Heart right ventricle (tissue), 16 donors: Measurements from ENCODE around the gene ELF4. TPM values are rescaled to one million over a fixed set of nuclear protein-coding genes. Genes with fewer than 3 reads are reported as not detected.

Experiments
- ATAC-seq, 8 donors: fragments of 200-7000 bp; cut with Tn5 transposase; one replicate each; pipeline ENCODE4 v1.9.1; 2020; ENCODE audit warnings: mild to moderate bottlenecking in 8 of 8, moderate library complexity in 8 of 8, moderate number of reproducible peaks in 1 of 8
- DNase-seq, 2 donors: peaks; one replicate each; pipeline ENCODE4 v3.0.0-alpha.2; 2020
- H3K27ac ChIP-seq, 10 donors: fragments of 200-600 bp; sonication (generic) in 2 of 10; one replicate each; pipeline versions ENCODE4 v1.5.0 to v1.8.0; 2020 to 2022; ENCODE audit warnings: mild to moderate bottlenecking in 3 of 10
- H3K27me3 ChIP-seq, 7 donors: fragments of 200-600 bp; one replicate each; pipeline ENCODE4 v1.8.0; 2021 to 2022; ENCODE audit warnings: mild to moderate bottlenecking in 2 of 7
- H3K36me3 ChIP-seq, 9 donors: fragments of 200-600 bp; sonication (generic) in 1 of 9; one replicate each; pipeline versions ENCODE4 v1.5.0 to v1.8.0; 2020 to 2022; ENCODE audit warnings: mild to moderate bottlenecking in 2 of 9
- H3K4me1 ChIP-seq, 9 donors: fragments of 200-600 bp; sonication (generic) in 1 of 9; one replicate each; pipeline versions ENCODE4 v1.5.0 to v1.8.0; 2020 to 2022; ENCODE audit warnings: mild to moderate bottlenecking in 4 of 9
- H3K4me3 ChIP-seq, 10 donors: fragments of 200-600 bp; sonication (generic) in 2 of 10; one replicate each; pipeline versions ENCODE4 v1.5.0 to v1.8.0; 2020 to 2022; ENCODE audit warnings: mild to moderate bottlenecking in 7 of 10, moderate library complexity in 2 of 10
- H3K9me3 ChIP-seq, 11 donors: fragments of 200-600 bp in 10 of 11; sonication (generic) in 2 of 11; one replicate each; pipeline versions ENCODE4 v1.5.0 to v1.8.0; 2013 to 2022; ENCODE audit warnings: mild to moderate bottlenecking in 2 of 11, control low read depth in 1 of 11, moderate library complexity in 1 of 11
- WGBS, 2 donors: extraction: QIAGEN DNeasy Blood & Tissue Kit; methylation state at CpG; one replicate each; pipeline ENCODE4 v1.1.7; 2013; ENCODE audit warnings: inconsistent platforms in 1 of 2; 5-methylcytosine and 5-hydroxymethylcytosine counted together
- intact Hi-C, 10 donors: fragments of 100-400 bp; cut with DNase I; formaldehyde crosslinking; loops; one replicate each; pipeline versions ENCODE4 v1.11.1 to v1.14.2; 2022
- polyA plus RNA-seq, 2 donors: library from polyadenylated mRNA; stranded (reverse); fragments of 200-250 nt; gene quantifications; one replicate each; pipeline ENCODE4 v1.2.3, GENCODE V29; 2013
- total RNA-seq, 10 donors: library from RNA; stranded (reverse); fragmentation: NEBNext Ultra II Directional in 3 of 10; extraction: Animal tissue kit (Norgen Biotek cat#: 25700) in 3 of 10; gene quantifications; one replicate each; pipeline versions ENCODE4 v1.2.1 to v1.2.4, GENCODE V29; 2021 to 2023
- TF ChIP-seq, protein P1 (sequence below), 9 donors: fragments of 200-600 bp; sonication (generic) in 2 of 9; IDR thresholded peaks; one replicate each; pipeline versions ENCODE4 v1.5.0 to v1.8.0; 2021 to 2022; ENCODE audit warnings: antibody characterized with exemption in 9 of 9, mild to moderate bottlenecking in 5 of 9, moderate library complexity in 1 of 9
- donor health status: Arrhythmogenic right ventricular cardiomyopathy.
- donor health status: ischemic (EF 13 %, LVEDD 7.1; RV severe dilation, severe dysfunction).
- donor health status: healthy with polysubstance abuse.
- donor health status: DM: no; HTN: yes; CAD: no.
- donor health status: DM: no; HTN: no; CAD: no.
- donor health status: ischemic (EF 25% LVEDD 6.9; RV normal size, moderate dysfunction).
- donor health status: ischemic (EF 25% LVEDD 5.7; RV mildly dilated, moderate dysfunction).
- donor health status: healthy.
- donor health status: DM: yes; HTN: yes; CAD: no.
- donor health status: Ischemic cardiomyopathy.
- donor health status: ischemic (EF 35%, LVEDD 5.7; RV mildly dilated, moderate dysfunction).
- donor health status: nonischemic (EF 11% LVEDD 7.7; RV severe dilation, severe dysfunction).
- donor health status: DM: yes; HTN: yes; CAD: no.
- donor health status: PGD.
- donor health status: ischemic (EF 29% LVEDD 5.4; RV normal size, mild dysfunction).
- donor health status: nonischemic (EF 23%, LVEDD 6.1; RV moderate dilation, normal function).

Gene ELF4
- total and polyA plus RNA-seq, 12 donors: 1.8 to 8.6 (median 2.7) TPM

- H3K4me1 ChIP-seq: peaks cover 0 to 89% (median 14%) of the 10 kb centered on the region in 9 donors
- no peaks in the 10 kb centered on the region for H3K9me3 ChIP-seq
- peak overlapping the region in 6 of 10 donors; percentile 48 to 83 (median 72) for H3K27ac ChIP-seq
- TF ChIP-seq, protein P1, sequence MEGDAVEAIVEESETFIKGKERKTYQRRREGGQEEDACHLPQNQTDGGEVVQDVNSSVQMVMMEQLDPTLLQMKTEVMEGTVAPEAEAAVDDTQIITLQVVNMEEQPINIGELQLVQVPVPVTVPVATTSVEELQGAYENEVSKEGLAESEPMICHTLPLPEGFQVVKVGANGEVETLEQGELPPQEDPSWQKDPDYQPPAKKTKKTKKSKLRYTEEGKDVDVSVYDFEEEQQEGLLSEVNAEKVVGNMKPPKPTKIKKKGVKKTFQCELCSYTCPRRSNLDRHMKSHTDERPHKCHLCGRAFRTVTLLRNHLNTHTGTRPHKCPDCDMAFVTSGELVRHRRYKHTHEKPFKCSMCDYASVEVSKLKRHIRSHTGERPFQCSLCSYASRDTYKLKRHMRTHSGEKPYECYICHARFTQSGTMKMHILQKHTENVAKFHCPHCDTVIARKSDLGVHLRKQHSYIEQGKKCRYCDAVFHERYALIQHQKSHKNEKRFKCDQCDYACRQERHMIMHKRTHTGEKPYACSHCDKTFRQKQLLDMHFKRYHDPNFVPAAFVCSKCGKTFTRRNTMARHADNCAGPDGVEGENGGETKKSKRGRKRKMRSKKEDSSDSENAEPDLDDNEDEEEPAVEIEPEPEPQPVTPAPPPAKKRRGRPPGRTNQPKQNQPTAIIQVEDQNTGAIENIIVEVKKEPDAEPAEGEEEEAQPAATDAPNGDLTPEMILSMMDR (IDR thresholded peaks at IDR 0.05): no peak
- H3K27me3 ChIP-seq: peaks cover 0 to 4% (median 0%) of the 10 kb centered on the region in 7 donors
- peak overlapping the region in 1 of 10 donors; percentile 37 for H3K4me3 ChIP-seq
- DNase-seq (no peak), ATAC-seq (peak in 1 of 8 donors; percentile 21)
- 79 to 81% methylated on average over 12 to 13 of the region's 13 CpGs for WGBS, 2 donors
- H3K36me3 ChIP-seq: no peaks in the 10 kb centered on the region
- intact Hi-C loops: no loop called here
Observed at GRCh38 chrX:130086447-130087206, 23.7 kb downstream of the ELF4 start.

GRCh38 chrX:130085551-130086446, 24.5 kb downstream of the ELF4 start:
- TF ChIP-seq, protein P1 (IDR thresholded peaks at IDR 0.05): no peak
- peak in 5 of 8 donors; percentile 5 to 47 (median 32) for ATAC-seq
- Histone ChIP-seq H3K9me3 (no peaks in the 10 kb centered on the region), H3K4me1 (peaks cover 0 to 89% (median 19%) of the 10 kb centered on the region in 9 donors), H3K27me3 (peaks cover 0 to 4% (median 0%) of the 10 kb centered on the region in 7 donors), H3K36me3 (peaks cover 0 to 2% (median 0%) of the 10 kb centered on the region in 9 donors), H3K27ac (peak overlapping the region in 7 of 10 donors; percentile 55 to 83 (median 69)), H3K4me3 (peak overlapping the region in 1 of 10 donors; percentile 37)
- 57 to 70% methylated on average over 11 of the region's 11 CpGs for WGBS, 2 donors
- DNase-seq: peak in 1 of 2 donors; percentile 24
- intact Hi-C loops: no loop called here

DNA sequence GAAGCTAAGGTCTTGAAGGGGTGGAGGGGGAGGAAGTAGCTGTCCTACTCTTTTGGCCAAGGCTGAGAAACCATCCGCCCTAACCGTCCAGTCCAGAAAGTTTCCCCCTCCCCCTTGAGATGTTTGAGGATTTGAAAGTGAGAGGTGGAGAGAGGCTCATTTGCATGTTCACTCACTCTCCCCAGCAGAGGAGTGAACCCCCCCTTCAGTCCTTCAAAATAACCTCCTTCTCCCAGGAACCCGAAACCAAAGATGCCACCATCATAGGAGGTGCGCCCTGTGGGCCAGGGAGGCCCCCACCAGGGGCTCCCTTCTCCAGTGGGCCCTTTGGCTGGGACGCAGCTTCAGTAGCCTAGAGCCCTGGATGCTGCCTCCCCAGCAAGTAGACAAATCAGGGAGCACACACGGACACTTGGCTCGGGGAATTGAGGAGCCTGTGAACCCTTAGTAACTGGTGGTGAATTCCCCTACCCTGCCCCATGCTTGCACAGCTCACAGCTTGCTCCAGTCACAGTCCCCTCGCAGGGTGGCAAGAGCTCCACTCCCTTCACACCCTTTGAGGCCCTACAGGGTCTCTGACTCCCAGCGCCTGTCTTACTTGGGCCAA, 25.6 kb downstream of the ELF4 start:
- H3K9me3 ChIP-seq: no peaks in the 10 kb centered on the region
- H3K4me3 ChIP-seq: peak overlapping the region in 1 of 10 donors; percentile 37
- TF ChIP-seq, protein P1 (IDR thresholded peaks at IDR 0.05): no peak
- peaks cover 0 to 6% (median 0%) of the 10 kb centered on the region in 7 donors for H3K27me3 ChIP-seq
- peaks cover 0 to 82% (median 23%) of the 10 kb centered on the region in 9 donors for H3K4me1 ChIP-seq
- ATAC-seq: no peak
- DNase-seq: no peak
- H3K27ac ChIP-seq: peak overlapping the region in 8 of 10 donors; percentile 23 to 83 (median 67)
- 74 to 78% methylated on average over 9 of the region's 9 CpGs for WGBS, 2 donors
- H3K36me3 ChIP-seq: peaks cover 0 to 6% (median 0%) of the 10 kb centered on the region in 9 donors
- intact Hi-C loops: loop anchor here in 7 of 10 donors (5.0 kb wide), 4 partner anchors 33 to 108 kb away; partner anchors contain the start of gene AIFM1 (in 1 of the 7)
